AG10803 (cell line): ENCODE data around the gene EBF4.

ENCODE experiments used
- DNase-seq: peaks from one replicate; pipeline ENCODE4 v3.0.0; 2010; ENCODE audit warnings: low read depth
- H3K4me3 ChIP-seq: 2 replicates; pipeline ENCODE4 v1.5.1; 2011; ENCODE audit warnings: mild to moderate bottlenecking, low read length, control low read depth
- TF ChIP-seq, protein P1 (sequence below): conservative IDR thresholded peaks from 2 replicates; pipeline ENCODE4 v1.5.1; 2011; ENCODE audit warnings: mild to moderate bottlenecking, low read length, control low read depth, inconsistent platforms

The EBF4 gene

DNA sequence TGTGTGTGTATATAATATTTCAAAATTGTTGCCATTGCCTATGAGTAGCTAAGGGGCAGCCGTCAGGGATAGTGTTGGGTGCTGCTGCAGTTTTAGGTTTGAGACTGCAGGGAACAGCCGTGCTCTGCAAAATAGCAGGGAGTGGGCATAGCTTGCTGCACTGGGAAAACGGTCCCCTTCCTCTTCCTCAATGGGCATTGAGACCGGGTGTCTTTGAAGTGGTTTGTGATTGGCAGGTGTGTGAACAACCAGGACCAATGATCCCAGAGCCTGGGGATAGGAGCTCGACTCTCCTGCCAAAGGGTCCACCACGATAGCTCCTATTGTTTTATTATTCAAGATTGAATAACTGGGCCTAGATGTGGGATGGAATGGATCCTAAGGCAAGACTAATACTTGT, 5.1 kb upstream of the EBF4 start:
- TF ChIP-seq, protein P1, sequence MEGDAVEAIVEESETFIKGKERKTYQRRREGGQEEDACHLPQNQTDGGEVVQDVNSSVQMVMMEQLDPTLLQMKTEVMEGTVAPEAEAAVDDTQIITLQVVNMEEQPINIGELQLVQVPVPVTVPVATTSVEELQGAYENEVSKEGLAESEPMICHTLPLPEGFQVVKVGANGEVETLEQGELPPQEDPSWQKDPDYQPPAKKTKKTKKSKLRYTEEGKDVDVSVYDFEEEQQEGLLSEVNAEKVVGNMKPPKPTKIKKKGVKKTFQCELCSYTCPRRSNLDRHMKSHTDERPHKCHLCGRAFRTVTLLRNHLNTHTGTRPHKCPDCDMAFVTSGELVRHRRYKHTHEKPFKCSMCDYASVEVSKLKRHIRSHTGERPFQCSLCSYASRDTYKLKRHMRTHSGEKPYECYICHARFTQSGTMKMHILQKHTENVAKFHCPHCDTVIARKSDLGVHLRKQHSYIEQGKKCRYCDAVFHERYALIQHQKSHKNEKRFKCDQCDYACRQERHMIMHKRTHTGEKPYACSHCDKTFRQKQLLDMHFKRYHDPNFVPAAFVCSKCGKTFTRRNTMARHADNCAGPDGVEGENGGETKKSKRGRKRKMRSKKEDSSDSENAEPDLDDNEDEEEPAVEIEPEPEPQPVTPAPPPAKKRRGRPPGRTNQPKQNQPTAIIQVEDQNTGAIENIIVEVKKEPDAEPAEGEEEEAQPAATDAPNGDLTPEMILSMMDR: no peak
- no peak for DNase-seq
- no peak overlapping the region for H3K4me3 ChIP-seq

DNA sequence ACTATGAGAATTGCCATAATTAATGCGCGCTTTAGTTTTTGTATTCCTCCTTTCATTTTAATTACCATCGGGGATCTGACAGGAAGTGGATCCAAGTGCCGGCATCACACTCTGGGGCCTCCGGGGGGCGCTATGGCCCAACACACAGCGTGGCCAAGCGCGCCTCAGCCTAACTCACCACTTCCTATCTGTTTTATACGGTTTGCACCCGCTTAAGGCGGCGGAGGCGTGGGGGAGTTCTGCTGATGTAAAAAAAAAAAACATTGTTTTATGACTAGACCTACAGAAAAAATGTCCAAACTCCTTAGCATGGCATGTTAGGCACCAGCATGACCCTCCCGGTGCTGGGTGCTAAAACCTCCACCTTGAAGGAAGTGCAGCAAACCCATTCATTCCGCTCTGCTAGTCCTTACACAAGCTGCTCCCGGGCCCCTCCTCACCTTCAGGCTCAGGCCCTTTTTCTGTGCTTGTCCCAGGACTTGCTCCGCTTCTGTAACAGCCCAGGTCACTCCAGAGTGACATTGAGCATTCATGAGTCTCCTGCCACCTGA, 4.5 kb upstream of the EBF4 start:
- no peak for DNase-seq
- no peak overlapping the region for H3K4me3 ChIP-seq
- TF ChIP-seq, protein P1: peak; percentile 42

DNA sequence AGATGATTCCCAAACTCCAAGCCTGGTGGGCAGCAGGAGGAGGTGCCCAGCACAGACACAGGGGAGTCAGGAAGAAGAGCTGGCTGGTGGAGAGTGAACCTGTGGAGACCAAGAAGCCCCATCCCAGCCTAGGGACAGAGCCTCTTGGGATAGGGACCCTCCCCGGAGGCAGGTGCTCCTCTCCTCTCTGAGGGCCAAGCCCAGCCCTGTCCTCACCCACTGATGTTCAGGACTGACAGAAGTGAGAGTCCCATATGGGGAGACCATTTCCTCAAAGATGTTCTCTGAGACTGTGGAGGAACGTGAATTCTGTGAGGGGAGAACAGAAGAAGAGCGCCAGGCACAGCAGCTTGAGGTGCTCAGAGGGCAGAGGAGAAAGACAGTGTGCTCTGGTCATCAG, 2.4 kb upstream of the EBF4 start:
- no peak overlapping the region for H3K4me3 ChIP-seq
- DNase-seq: no peak
- TF ChIP-seq, protein P1: no peak

DNA sequence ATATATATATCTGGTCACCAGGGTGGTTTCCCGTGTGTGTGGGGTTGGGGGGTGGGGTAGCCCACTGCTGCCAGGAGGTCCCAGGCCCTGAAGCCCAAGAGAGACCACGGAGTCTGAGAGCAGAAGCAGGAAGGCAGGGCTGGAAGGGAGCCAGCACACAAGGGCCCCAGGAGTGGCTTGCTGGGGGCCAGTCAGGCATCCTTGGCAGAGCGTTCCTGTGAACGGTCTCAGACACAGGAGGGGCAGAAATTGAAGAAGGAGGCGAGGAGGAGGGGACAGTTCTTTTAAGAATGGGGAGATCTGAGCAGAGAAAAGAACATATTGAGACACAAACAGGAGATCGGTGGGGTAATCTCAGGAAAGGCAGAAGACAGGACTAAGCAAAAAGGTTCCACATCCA, 1.9 kb upstream of the EBF4 start:
- no peak for DNase-seq
- TF ChIP-seq, protein P1: no peak
- H3K4me3 ChIP-seq: no peak overlapping the region

DNA sequence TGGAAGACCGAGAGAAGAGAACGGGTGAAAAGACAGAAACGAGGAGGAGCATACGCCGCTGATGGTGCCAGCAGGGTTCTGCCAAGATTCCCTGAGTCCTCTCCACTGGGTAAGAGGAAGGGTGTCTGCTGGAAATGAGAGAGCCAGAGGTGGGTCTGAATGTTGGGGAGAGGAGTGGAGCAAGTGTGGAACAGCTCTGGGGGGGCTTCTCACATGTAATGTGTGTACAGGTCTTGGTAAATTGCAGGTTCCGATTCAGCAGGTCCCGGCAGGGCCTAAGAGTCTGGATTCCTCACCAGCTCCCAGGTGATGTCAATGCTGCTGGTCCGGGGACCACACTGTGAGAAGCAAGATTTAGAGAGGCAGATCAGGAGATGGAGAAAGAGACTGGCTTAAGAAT, 1.5 kb upstream of the EBF4 start:
- H3K4me3 ChIP-seq: no peak overlapping the region
- TF ChIP-seq, protein P1: no peak
- DNase-seq: no peak

DNA sequence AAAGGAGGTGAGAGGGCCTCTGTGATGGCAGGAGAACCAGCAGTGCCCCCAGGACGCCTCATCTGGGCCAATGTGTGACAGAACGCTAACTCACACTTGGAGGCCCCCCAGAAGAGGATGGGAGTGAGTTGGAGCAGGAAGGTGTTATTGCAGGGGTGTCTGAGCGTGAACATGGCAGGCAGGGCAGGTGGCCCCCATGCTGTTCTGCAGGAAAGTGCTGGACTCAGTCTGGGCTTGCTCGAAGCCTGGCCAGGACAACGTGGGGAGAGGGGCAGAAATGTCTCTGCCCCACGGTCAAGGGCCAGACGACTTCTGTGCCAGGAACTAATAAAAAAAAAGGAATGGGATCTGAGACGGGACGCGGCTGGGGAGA, 931 bp upstream of the EBF4 start:
- H3K4me3 ChIP-seq: no peak overlapping the region
- no peak for DNase-seq
- TF ChIP-seq, protein P1: no peak

DNA sequence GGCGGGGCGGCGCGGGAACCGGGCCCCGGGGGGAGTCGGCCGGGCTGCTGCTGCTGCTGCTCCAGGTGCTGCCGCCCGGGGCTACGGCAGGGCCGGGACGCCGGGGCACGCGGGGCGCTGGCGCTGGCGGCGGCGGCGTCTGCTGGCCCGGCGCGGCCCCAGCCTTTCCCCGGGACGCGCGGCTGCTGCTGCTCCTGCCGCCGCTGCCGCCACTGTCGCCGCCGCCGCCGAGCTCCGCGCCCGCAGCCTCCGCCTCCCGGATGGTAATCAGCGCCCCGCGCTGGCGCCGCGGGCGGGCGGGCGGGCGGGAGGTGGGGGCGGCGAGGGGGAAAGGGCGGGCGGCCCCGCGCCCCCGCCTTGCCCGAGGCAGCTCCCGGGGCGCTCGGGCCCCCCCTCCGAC, 306 bp downstream of the EBF4 start:
- DNase-seq: no peak
- TF ChIP-seq, protein P1: no peak
- no peak overlapping the region for H3K4me3 ChIP-seq
